GM04504 (cell line): Measurements from ENCODE around the gene SIRT3.
A peak's percentile ranks its signal among the peaks of the same experiment; 100 is the strongest.

Source experiments
- DNase-seq: peaks from one replicate; pipeline ENCODE4 v3.0.0-alpha.2; 2012; ENCODE audit warnings: low read depth

SIRT3 gene

GRCh38 chr11:235997-236773 lies at the start of gene SIRT3:
Gene SIRT3, minus strand, starts transcription at chr11:236342. Its CDS starts 14 bp downstream, at chr11:236328.
- peak; percentile 61 for DNase-seq

DNA sequence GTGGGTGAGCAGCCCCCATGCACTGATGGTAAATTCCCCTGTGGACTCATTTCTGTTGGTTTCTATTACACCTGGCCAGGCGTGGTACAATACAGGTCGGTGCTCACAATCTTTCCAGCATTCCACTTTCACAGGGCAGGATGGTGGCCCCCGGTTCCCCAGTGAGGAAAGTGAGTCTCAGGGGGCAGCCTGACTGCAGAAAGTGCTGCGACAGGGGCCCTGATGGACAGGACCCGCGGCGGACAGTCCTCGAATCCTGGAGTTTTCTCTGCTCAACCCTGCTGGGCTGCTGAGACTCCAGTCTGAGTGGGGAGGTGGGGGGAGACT lies 49.7 kb upstream of the SIRT3 start:
- DNase-seq = no peak

- DNase-seq = no peak
These were observed 49.1 kb upstream of the SIRT3 start for GRCh38 chr11:285021-285893.

DNA sequence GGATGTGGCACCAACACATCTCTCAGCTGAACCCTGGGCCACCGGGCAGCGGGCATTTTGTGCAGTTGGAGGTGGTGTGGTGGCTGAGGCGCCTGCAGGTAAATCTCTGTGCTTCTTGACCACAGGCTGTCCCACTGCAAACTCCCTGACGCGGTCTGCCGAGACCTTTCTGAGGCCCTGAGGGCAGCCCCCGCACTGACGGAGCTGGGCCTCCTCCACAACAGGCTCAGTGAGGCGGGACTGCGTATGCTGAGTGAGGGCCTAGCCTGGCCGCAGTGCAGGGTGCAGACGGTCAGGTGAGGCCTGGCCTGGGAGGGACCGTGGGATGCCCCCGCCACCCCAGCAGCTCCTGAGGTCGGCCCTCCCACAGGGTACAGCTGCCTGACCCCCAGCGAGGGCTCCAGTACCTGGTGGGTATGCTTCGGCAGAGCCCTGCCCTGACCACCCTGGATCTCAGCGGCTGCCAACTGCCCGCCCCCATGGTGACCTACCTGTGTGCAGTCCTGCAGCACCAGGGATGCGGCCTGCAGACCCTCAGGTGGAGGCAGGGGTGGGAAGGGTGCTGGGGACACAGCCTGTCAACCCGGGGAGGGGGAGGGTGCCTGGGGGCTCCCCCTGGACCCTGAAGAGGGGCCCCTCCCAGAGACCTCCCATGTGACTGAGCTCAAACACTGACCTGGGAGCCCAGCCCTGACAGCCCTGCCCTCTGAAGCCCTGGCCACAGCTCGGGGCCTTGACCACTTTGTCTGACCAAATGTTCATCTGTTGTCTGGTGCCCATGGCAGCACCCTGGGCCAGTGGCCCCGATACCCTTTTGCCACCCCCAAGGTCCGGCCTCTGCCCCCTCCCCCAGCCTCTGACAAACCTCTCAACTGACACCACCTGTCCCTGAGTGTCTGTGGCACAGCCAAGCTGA lies 48.2 kb upstream of the SIRT3 start:
- DNase-seq = no peak

- no peak for DNase-seq
These were observed 47.4 kb upstream of the SIRT3 start for GRCh38 chr11:283405-284104.

- DNase-seq = no peak
These were observed 46.7 kb upstream of the SIRT3 start for GRCh38 chr11:282630-283360.

- DNase-seq = no peak
These were observed 46.0 kb upstream of the SIRT3 start for GRCh38 chr11:282171-282570.

GRCh38 chr11:281486-282161 lies 45.5 kb upstream of the SIRT3 start:
- no peak for DNase-seq

DNA sequence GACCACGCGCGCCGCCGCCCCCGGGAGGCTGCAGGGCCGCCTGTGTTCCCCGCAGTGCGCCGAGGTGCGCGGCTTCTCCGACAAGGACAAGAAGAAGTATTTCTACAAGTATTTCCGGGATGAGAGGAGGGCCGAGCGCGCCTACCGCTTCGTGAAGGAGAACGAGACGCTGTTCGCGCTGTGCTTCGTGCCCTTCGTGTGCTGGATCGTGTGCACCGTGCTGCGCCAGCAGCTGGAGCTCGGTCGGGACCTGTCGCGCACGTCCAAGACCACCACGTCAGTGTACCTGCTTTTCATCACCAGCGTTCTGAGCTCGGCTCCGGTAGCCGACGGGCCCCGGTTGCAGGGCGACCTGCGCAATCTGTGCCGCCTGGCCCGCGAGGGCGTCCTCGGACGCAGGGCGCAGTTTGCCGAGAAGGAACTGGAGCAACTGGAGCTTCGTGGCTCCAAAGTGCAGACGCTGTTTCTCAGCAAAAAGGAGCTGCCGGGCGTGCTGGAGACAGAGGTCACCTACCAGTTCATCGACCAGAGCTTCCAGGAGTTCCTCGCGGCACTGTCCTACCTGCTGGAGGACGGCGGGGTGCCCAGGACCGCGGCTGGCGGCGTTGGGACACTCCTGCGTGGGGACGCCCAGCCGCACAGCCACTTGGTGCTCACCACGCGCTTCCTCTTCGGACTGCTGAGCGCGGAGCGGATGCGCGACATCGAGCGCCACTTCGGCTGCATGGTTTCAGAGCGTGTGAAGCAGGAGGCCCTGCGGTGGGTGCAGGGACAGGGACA lies 44.8 kb upstream of the SIRT3 start:
- DNase-seq = no peak

GRCh38 chr11:279966-280705 lies 44.0 kb upstream of the SIRT3 start:
- DNase-seq = no peak

DNA sequence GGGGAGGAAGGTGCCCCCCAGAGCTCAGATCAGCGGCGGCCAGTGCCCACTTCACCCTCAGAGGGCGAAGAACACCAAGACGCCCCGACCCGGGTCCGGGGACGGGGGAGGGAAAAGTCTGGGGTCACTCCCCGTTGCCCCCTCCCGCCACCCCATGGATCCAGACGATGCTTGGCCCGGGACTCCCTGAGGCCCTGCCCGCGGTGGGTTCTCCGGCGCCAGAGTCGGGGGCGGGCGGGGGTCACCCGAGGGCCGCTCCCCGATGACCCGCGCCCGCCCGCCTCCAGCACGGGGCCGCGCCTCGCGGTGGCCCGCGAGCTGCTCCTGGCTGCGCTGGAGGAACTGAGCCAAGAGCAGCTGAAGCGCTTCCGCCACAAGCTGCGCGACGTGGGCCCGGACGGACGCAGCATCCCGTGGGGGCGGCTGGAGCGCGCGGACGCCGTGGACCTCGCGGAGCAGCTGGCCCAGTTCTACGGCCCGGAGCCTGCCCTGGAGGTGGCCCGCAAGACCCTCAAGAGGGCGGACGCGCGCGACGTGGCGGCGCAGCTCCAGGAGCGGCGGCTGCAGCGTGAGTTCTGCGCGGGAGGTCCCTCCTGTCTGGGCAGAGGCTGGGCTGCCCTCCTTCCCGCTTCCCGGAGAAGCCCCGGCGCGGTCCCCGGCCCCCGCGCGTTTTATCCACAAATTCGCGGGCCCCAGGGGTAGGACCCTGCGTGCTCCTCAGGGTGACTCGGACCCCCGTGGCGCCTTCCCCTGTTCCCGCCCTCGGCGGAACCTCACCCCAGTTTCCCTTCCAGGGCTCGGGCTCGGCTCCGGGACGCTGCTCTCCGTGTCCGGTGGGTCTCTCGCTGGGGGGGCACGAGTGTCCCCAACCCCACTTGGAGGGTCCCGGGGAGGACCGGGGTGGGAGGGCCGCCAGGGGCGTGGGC lies 43.2 kb upstream of the SIRT3 start:
- no peak for DNase-seq

DNA sequence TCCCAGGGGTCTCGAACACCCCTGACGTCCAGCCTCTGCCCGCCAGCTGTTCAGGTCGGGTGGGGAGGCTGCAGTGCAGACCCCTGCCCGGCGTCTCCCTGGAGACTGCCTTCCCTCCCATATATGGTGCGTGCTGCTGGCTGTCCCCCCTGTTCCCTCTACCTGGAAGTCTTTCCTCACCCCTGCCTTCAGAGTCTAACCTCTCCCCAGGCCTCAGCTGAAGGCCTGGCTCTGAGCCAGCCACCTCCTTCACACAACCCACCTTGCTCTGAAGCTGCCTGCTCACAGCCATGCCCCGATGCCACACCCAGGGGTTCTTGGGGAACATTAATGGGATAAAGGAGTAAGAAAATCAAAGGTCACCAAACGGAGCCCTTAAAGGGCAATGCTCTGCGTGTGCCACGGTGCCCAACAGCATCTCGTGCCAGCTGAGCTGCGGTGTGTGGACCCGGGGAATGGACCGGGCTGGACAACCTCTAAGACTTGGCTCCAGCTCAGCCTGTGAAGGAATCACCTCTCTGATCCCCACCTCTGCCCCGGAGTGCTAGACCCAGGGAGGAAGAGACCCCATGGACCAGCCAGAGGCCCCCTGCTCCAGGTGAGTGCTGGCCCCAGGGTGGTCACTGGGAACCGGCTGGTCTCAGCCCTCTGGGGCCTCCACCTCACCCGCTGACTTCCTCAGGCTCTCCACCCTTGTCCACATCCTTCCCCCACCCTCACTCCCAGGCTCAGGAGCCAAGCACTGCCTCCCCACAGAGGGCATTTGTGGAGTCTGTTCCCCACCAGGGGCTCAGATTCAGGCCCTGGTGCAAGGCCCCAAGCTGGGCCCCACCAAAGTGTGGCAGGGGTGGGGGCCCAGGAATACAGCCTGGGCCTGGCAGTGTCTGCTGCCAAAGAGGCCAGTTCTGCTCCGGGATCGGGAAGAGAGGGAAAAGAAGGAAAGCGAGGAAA lies 42.1 kb upstream of the SIRT3 start, which contains the start of gene NLRP6:
NLRP6 (plus strand) TSS at position 407 of the 951 bp plus-strand sequence; CDS start at position 570, 163 bp downstream.
- no peak for DNase-seq

GRCh38 chr11:276219-276618 lies 40.1 kb upstream of the SIRT3 start:
- DNase-seq = no peak

GRCh38 chr11:272931-273198 lies 36.7 kb upstream of the SIRT3 start:
- DNase-seq = no peak

DNA sequence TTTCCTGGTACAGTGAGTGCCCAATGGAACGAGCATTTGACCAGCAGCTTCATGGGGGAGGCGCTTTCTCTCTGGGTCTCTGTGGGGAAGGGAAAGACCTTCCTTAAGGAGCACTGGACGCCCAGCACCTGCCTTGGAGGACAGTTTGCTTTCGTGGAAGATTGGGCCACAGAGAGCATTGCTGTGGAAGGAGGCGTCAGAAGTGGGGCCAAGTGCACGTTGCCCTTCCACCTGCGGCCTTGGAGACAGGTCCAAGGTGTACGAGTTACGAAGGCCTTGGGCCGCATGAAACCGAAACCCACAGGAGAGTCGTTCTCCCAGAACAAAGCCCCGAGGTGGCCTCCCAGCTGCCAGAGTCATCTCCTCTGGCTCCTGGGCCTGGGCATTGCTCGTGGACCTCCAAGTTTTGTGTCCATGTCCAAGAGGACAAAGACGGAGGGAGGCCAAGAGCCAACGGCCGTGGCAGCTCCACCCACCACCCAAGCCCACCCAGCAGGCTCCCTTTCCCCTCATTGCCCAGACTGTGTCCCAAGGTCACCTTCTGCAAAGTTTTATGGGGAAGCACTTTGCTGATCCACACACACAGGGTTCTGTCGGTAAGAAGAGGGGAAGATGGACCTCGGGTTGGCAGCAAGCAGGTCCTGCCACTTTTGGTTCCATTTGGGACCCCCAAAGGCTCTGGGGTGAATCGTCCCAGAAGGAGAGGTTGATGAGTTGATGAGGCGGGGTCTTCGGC lies 36.2 kb upstream of the SIRT3 start:
- no peak for DNase-seq

GRCh38 chr11:271319-271715 lies 35.2 kb upstream of the SIRT3 start:
- no peak for DNase-seq
